PC-9 (cell line): ENCODE measurements around the gene SLC44A1. TPM values are rescaled to one million over a fixed set of nuclear protein-coding genes. Genes with fewer than 3 reads are reported as not detected.

Experiments used
- BruUV-seq: library from RNA; stranded (reverse); fragments of 400-500 nt; replicated peaks from 2 replicates; lab custom pipeline; 2021; lab: Mats Ljungman, UMichigan
- CTCF ChIA-PET: fragments of 300-600 bp; sonication (Branson Sonifier 250); formaldehyde crosslinking; loops from one replicate; lab custom pipeline; 2022; ENCODE audit warnings: antibody characterized with exemption; lab: Charles Lee
- POLR2A ChIA-PET: fragments of 300-600 bp; sonication (Branson Sonifier 250); formaldehyde crosslinking; loops from one replicate; lab custom pipeline; 2022; ENCODE audit warnings: antibody characterized with exemption; ENCODE audit not compliant: unreplicated experiment; lab: Charles Lee
- DNase-seq, 2 experiments: peaks; one replicate each; pipeline versions ENCODE4 v3.0.0 to v3.0.0-alpha.2; 2015 to 2022; ENCODE audit warnings: mixed read lengths in 1 of 2
- H2AFZ ChIP-seq: fragments of 200-600 bp; sonication (generic); 2 replicates; pipeline ENCODE4 v1.8.1; 2017; ENCODE audit warnings: antibody characterized with exemption
- H3F3A ChIP-seq: fragments of 200-600 bp; sonication (generic); 2 replicates; pipeline ENCODE4 v1.8.1; 2017; ENCODE audit warnings: antibody characterized with exemption, mild to moderate bottlenecking, low read depth; ENCODE audit not compliant: insufficient read depth
- H3K27ac ChIP-seq: fragments of 200-600 bp; sonication (generic); 2 replicates; pipeline ENCODE4 v1.6.1; 2016; ENCODE audit warnings: mixed run types
- H3K27me3 ChIP-seq: fragments of 200-600 bp; sonication (generic); 2 replicates; pipeline ENCODE4 v1.6.1; 2016; ENCODE audit warnings: low read depth, mixed run types; ENCODE audit not compliant: insufficient read depth
- H3K36me3 ChIP-seq: fragments of 200-600 bp; sonication (generic); 2 replicates; pipeline ENCODE4 v1.6.1; 2016; ENCODE audit warnings: low read depth, mixed run types
- H3K4me1 ChIP-seq: fragments of 200-600 bp; sonication (generic); replicated peaks from 2 replicates; pipeline ENCODE4 v1.6.1; 2016; ENCODE audit warnings: mixed run types; ENCODE audit not compliant: insufficient read depth
- H3K4me2 ChIP-seq: fragments of 200-600 bp; sonication (generic); 2 replicates; pipeline ENCODE4 v1.6.1; 2017; ENCODE audit warnings: mixed run types
- H3K4me3 ChIP-seq: fragments of 200-600 bp; sonication (generic); 2 replicates; pipeline ENCODE4 v1.6.1; 2016; ENCODE audit warnings: mixed run types
- H3K79me2 ChIP-seq: fragments of 200-600 bp; sonication (generic); 2 replicates; pipeline ENCODE4 v1.6.1; 2017; ENCODE audit warnings: low read depth, mixed run types
- H3K9me2 ChIP-seq: fragments of 200-600 bp; sonication (generic); 2 replicates; pipeline ENCODE4 v1.8.1; 2017; ENCODE audit warnings: mild to moderate bottlenecking; ENCODE audit not compliant: insufficient read depth
- H3K9me3 ChIP-seq: fragments of 200-600 bp; sonication (generic); 2 replicates; pipeline ENCODE4 v1.8.1; 2016; ENCODE audit warnings: low read depth; ENCODE audit not compliant: insufficient read depth
- H4K20me1 ChIP-seq: fragments of 200-600 bp; sonication (generic); 2 replicates; pipeline ENCODE4 v1.8.1; 2017; ENCODE audit not compliant: insufficient read depth
- EZH2 ChIP-seq: fragments of 200-600 bp; sonication (generic); IDR thresholded peaks from 2 replicates; pipeline ENCODE4 v1.8.0; 2017; ENCODE audit warnings: antibody characterized with exemption, low read depth
- intact Hi-C: fragments of 100-400 bp; cut with micrococcal nuclease; formaldehyde crosslinking; loops from one replicate; pipeline ENCODE4 v1.10.0; 2022; ENCODE audit not compliant: unreplicated experiment
- total RNA-seq: library from RNA; stranded (reverse); gene quantifications from 2 replicates; pipeline ENCODE4 v1.2.3, GENCODE V29; 2021
- TF ChIP-seq, protein P1 (sequence below): fragments of 200-600 bp; sonication (generic); conservative IDR thresholded peaks from 2 replicates; pipeline ENCODE4 v1.6.1; 2017; ENCODE audit warnings: mixed run types, antibody characterized with exemption, mild to moderate bottlenecking, moderate library complexity

The SLC44A1 gene
- total RNA-seq, 1 experiment from 2014 or later: 95.2 TPM

DNA sequence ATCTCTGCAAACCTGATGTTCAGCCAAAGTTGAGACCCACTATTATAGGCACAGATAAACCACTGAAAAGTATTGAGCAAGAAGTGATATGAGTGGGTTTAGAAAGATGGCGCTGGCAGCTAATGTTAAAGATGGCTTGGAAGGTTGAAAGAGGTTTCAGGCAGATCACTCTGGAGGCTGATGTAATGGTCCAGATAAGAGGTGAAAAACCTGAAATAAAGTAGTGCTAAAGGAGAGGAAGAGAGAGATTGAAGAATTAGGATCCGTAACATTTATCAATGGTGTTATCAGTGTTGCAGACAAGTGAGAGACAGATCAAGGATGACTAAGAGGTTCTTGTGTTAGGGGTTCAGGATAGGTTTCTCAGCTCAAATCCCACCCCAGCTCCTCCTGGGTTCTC, 58.3 kb downstream of the SLC44A1 start:
- H3F3A ChIP-seq: no peaks in the 10 kb centered on the region
- DNase-seq: no peak
- ChIA-PET CTCF (no interaction called here), POLR2A (interaction anchor here (0.6 kb wide), 1 partner anchor 58 kb away, joined by 6 read pairs; the partner anchor contains the start of gene SLC44A1)
- H3K4me1 ChIP-seq: peaks cover 17% of the 10 kb centered on the region
- H3K79me2 ChIP-seq: peaks cover 1% of the 10 kb centered on the region
- no peak overlapping the region for H3K4me3 ChIP-seq
- TF ChIP-seq EZH2: no peak
- TF ChIP-seq, protein P1, sequence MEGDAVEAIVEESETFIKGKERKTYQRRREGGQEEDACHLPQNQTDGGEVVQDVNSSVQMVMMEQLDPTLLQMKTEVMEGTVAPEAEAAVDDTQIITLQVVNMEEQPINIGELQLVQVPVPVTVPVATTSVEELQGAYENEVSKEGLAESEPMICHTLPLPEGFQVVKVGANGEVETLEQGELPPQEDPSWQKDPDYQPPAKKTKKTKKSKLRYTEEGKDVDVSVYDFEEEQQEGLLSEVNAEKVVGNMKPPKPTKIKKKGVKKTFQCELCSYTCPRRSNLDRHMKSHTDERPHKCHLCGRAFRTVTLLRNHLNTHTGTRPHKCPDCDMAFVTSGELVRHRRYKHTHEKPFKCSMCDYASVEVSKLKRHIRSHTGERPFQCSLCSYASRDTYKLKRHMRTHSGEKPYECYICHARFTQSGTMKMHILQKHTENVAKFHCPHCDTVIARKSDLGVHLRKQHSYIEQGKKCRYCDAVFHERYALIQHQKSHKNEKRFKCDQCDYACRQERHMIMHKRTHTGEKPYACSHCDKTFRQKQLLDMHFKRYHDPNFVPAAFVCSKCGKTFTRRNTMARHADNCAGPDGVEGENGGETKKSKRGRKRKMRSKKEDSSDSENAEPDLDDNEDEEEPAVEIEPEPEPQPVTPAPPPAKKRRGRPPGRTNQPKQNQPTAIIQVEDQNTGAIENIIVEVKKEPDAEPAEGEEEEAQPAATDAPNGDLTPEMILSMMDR: no peak
- no peak overlapping the region for H3K4me2 ChIP-seq
- no peaks in the 10 kb centered on the region for H3K27me3 ChIP-seq
- intact Hi-C loops: loop anchor here (10.0 kb wide), 1 partner anchor 138 kb away; no protein-coding TSS in a partner anchor
- no TSS peak for BruUV-seq
- H3K27ac ChIP-seq: no peak overlapping the region
- no peaks in the 10 kb centered on the region for H3K9me2 ChIP-seq
- H3K9me3 ChIP-seq: no peaks in the 10 kb centered on the region
- H2AFZ ChIP-seq: no peak overlapping the region
- no peaks in the 10 kb centered on the region for H4K20me1 ChIP-seq
- no peaks in the 10 kb centered on the region for H3K36me3 ChIP-seq

DNA sequence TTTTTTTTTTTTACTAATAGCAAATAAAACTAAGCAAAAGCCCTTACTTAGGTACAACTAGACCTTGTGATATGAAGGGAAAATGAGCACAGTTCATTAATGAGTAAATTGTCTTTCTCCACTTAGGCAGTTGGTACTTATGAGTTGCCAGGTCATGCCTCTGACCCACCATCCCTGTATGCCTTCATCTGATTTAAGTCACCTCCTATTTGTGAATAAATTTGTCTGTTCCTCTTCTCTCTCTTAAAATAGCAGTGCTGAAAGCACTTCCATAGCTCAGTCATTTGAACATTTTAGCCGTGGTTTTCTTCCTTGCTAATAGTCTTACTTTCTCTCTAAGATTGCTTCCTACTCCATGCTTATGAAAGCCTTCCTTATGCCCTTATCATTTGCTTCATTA, 61.4 kb downstream of the SLC44A1 start:
- Histone ChIP-seq H4K20me1 (no peaks in the 10 kb centered on the region), H3K4me3 (no peak overlapping the region), H3F3A (no peaks in the 10 kb centered on the region), H3K27ac (no peak overlapping the region), H3K9me2 (no peaks in the 10 kb centered on the region; the same call in 1 of the 2 replicates), H3K9me3 (no peaks in the 10 kb centered on the region), H3K36me3 (no peaks in the 10 kb centered on the region; the same call in 1 of the 2 replicates), H2AFZ (no peak overlapping the region), H3K4me2 (no peak overlapping the region), H3K79me2 (no peaks in the 10 kb centered on the region), H3K4me1 (no peaks in the 10 kb centered on the region), H3K27me3 (no peaks in the 10 kb centered on the region)
- no peak for DNase-seq
- intact Hi-C loops: loop anchor here (10.0 kb wide), 1 partner anchor 141 kb away; no protein-coding TSS in a partner anchor
- ChIA-PET POLR2A (interaction anchor here (0.6 kb wide), 1 partner anchor 452 kb away, joined by 4 read pairs; no protein-coding TSS in a partner anchor), CTCF (no interaction called here)
- TF ChIP-seq, protein P1: no peak
- no peak for TF ChIP-seq EZH2
- BruUV-seq: no TSS peak

DNA sequence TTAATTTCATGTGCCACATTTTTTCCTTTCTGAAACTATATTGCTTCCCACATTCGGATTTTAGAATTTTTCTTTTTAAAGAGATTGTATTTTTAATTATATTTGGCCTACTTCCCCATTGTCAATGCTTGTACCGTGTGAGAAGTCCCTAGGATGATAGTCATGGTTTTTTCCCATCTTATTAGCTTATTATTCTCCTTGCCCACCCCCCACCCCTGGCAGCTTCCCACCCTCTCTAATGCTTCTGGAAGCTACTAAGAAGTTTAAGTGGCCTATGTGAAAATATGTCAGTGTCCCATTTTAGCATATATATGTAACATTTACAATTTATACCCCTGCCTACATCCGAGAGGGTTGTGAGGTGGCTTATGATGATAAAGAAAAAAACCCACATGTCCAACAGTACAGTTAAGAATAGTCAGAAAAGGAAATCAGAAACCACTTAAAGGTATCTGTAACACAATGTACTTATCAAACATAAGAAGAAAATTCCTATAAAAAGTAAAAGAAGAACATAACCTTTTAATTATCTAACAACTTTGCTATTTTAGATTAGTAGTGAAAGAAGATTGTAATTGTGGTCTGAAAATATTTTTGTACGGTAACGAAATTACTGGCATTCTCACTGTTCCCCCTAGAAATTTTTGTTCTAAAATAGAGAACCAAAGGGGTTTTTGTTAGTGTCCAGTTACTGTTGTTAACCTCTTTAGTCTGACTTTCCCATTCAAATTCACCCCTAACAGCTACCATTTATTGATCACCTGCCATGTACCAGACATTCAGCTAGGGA, 62.1 kb downstream of the SLC44A1 start:
- no peaks in the 10 kb centered on the region; the same call in 1 of the 2 replicates for H3K36me3 ChIP-seq
- H3K27me3 ChIP-seq: no peaks in the 10 kb centered on the region
- no peaks in the 10 kb centered on the region for H3K9me3 ChIP-seq
- no peaks in the 10 kb centered on the region for H4K20me1 ChIP-seq
- no TSS peak for BruUV-seq
- H3K4me2 ChIP-seq: no peak overlapping the region
- no peak overlapping the region for H2AFZ ChIP-seq
- no peaks in the 10 kb centered on the region for H3K4me1 ChIP-seq
- no peak for DNase-seq
- intact Hi-C loops: loop anchor here (10.0 kb wide), 1 partner anchor 142 kb away; no protein-coding TSS in a partner anchor
- ChIA-PET POLR2A (interaction anchor here (0.6 kb wide), 1 partner anchor 452 kb away, joined by 4 read pairs; no protein-coding TSS in a partner anchor), CTCF (no interaction called here)
- no peaks in the 10 kb centered on the region; the same call in 1 of the 2 replicates for H3K9me2 ChIP-seq
- no peak overlapping the region for H3K4me3 ChIP-seq
- TF ChIP-seq EZH2: no peak
- TF ChIP-seq, protein P1: no peak
- no peaks in the 10 kb centered on the region for H3K79me2 ChIP-seq
- H3F3A ChIP-seq: no peaks in the 10 kb centered on the region
- H3K27ac ChIP-seq: no peak overlapping the region
